ENCODE results near the gene SARS1.

SARS1 gene

DNA sequence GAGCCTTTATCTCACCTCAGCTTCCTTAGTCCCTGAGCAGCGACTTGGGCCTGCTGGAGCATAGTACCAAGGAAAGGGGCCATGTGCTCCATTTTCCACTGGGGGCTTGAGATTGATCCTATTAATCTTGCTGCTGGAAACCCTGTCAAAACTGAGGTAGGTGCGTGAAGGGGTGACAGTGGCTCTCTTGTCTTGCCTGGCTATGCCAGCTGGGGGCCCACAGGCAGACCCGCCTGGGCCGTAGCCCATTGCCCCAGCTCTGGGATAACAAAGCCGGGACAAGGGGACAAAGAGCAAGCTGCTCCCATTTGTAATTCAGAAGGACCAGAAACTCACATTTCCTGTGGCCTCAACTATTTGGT lies 25.3 kb downstream of the SARS1 start:
- H3K4me3 ChIP-seq (ENCODE audit: low read depth, low read length), result no peak overlapping the region
- peaks cover 60% of the 10 kb centered on the region for H3K36me3 ChIP-seq (replicated peaks)
- H3K27ac ChIP-seq, result no peak overlapping the region
- in situ Hi-C loops (cut with HindIII; ENCODE audit: low pct_ligation_motif_present, low sequenced_read_pairs), result no loop called here
- H3K27me3 ChIP-seq (replicated peaks), result no peaks in the 10 kb centered on the region
- TF ChIP-seq, protein P1, sequence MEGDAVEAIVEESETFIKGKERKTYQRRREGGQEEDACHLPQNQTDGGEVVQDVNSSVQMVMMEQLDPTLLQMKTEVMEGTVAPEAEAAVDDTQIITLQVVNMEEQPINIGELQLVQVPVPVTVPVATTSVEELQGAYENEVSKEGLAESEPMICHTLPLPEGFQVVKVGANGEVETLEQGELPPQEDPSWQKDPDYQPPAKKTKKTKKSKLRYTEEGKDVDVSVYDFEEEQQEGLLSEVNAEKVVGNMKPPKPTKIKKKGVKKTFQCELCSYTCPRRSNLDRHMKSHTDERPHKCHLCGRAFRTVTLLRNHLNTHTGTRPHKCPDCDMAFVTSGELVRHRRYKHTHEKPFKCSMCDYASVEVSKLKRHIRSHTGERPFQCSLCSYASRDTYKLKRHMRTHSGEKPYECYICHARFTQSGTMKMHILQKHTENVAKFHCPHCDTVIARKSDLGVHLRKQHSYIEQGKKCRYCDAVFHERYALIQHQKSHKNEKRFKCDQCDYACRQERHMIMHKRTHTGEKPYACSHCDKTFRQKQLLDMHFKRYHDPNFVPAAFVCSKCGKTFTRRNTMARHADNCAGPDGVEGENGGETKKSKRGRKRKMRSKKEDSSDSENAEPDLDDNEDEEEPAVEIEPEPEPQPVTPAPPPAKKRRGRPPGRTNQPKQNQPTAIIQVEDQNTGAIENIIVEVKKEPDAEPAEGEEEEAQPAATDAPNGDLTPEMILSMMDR (IDR thresholded peaks at IDR 0.05; ENCODE audit: low read depth, low read length, missing control alignments), result no peak
- DNase-seq, result no peak

DNA sequence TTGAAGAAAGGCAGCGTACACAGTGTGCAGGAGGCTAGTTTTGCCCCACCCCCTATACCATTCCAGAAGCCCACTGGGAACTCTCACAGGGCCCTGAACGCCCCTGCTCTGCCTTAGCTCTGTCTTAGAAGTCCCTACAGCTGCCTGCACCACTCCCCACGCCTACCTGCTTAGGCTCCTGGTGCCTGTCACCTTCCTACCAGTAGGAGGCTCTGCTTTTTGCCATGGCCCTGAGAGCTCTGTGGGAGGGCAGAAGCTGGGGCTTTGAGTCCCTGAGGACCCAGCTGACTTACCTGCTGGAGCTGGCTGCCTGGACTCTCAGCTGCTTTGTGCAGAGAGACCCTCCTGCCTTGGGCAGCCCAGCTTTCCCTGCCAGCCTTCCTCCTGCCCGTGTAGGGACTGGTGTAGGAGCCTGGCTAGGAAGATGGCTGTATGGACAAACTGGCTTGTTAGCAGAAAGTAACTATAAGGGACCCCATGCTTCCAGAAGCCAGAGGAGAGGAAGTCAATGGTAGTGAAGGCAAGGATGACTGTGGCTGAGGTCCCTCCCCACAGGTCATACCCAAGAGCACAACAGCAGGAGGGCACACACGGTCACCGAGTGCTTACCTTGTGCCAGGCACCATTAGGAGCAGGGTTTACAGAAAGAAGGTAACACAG lies 25.8 kb downstream of the SARS1 start:
- Histone ChIP-seq H3K36me3 (replicated peaks) (peaks cover 54% of the 10 kb centered on the region), H3K27me3 (replicated peaks) (no peaks in the 10 kb centered on the region), H3K4me3 (ENCODE audit: low read depth, low read length) (no peak overlapping the region), H3K27ac (peak overlapping the region; percentile 43)
- in situ Hi-C loops (cut with HindIII; ENCODE audit: low pct_ligation_motif_present, low sequenced_read_pairs), result no loop called here
- TF ChIP-seq, protein P1 (IDR thresholded peaks at IDR 0.05; ENCODE audit: low read depth, low read length, missing control alignments), result peak; percentile 82
- DNase-seq, result peak; percentile 34

GRCh38 chr1:109240158-109241152 lies 26.7 kb downstream of the SARS1 start:
- H3K36me3 ChIP-seq (replicated peaks), result peaks cover 45% of the 10 kb centered on the region
- peak overlapping the region; percentile 43 for H3K27ac ChIP-seq
- H3K4me3 ChIP-seq (ENCODE audit: low read depth, low read length), result no peak overlapping the region
- in situ Hi-C loops (cut with HindIII; ENCODE audit: low pct_ligation_motif_present, low sequenced_read_pairs), result no loop called here
- peak; percentile 77 for DNase-seq
- TF ChIP-seq, protein P1 (IDR thresholded peaks at IDR 0.05; ENCODE audit: low read depth, low read length, missing control alignments), result no peak
- H3K27me3 ChIP-seq (replicated peaks), result no peaks in the 10 kb centered on the region

DNA sequence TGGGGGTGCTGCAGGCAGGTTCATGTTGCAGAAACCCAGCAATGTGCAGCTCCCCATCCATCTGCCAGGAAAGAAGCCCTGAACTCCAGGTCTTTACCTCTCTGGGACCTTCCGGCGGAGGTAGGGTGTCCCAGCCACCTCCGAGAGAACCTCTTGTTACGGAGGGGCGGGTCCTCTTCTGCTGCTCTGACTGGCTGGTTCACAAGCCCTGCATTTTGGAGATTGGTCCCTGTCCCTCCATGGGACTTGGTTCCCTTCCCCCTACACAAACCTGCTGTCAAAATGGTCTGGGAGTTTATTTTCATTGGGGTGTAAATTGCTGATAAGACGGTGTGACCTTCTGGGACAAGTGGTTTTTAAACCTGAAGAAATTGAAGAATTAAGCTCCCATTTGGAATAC lies 27.6 kb downstream of the SARS1 start:
- TF ChIP-seq, protein P1 (IDR thresholded peaks at IDR 0.05; ENCODE audit: low read depth, low read length, missing control alignments), result no peak
- H3K27me3 ChIP-seq (replicated peaks), result no peaks in the 10 kb centered on the region

DNA sequence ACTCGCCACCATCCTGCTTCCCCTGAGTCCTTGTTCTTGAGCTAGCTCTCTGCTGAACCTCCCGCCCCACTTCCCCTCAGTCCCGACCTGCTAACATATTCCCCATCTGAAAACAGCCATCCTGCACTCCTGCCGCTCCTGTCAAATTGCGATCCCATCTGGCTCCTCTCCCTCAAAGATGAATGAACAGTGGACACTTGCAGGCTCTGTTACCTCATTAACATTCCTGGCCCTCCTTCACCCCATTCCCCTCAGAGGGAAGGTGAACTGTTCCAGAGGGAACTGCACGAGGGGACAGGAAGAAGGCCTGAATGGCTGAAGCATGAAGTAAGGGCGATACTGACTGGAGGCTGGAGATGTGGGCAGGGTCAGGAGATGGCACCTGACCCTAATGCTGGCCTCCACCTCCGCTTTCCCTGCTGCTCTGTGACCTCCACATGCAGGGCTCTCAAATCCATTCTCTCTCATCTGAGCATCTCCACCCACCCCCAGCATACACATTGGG lies 28.2 kb downstream of the SARS1 start:
- in situ Hi-C loops (cut with HindIII; ENCODE audit: low pct_ligation_motif_present, low sequenced_read_pairs), result no loop called here
- TF ChIP-seq, protein P1 (IDR thresholded peaks at IDR 0.05; ENCODE audit: low read depth, low read length, missing control alignments), result no peak
- no peak for DNase-seq
- Histone ChIP-seq H3K27ac (no peak overlapping the region), H3K36me3 (replicated peaks) (peaks cover 32% of the 10 kb centered on the region), H3K4me3 (ENCODE audit: low read depth, low read length) (no peak overlapping the region), H3K27me3 (replicated peaks) (no peaks in the 10 kb centered on the region)

More for the DNA sequence above, 27.6 kb downstream of the SARS1 start:
- Histone ChIP-seq H3K27ac (no peak overlapping the region), H3K4me3 (ENCODE audit: low read depth, low read length) (no peak overlapping the region), H3K36me3 (replicated peaks) (peaks cover 37% of the 10 kb centered on the region)
- DNase-seq, result no peak
- in situ Hi-C loops (cut with HindIII; ENCODE audit: low pct_ligation_motif_present, low sequenced_read_pairs), result no loop called here

All from brain microvascular endothelial cell (primary cell).